AG04449 (cell line): Measurements from ENCODE around the gene RABGAP1.

Experiments used
- CTCF ChIA-PET: fragments of 350-600 bp; formaldehyde crosslinking; extraction: SDS; loops from one replicate; lab custom pipeline; 2021; ENCODE audit warnings: antibody characterized with exemption; lab: Yijun Ruan, JAX
- POLR2A ChIA-PET: fragments of 400-600, 350-600 bp; formaldehyde crosslinking; extraction: SDS; loops from one replicate; lab custom pipeline; 2020; ENCODE audit warnings: antibody characterized with exemption, inconsistent platforms; lab: Yijun Ruan, JAX
- DNase-seq: peaks from one replicate; pipeline ENCODE4 v3.0.0-alpha.2; 2010; ENCODE audit warnings: low read depth, low spot score
- H3K4me3 ChIP-seq: 2 replicates; pipeline ENCODE4 v1.5.1; 2011; ENCODE audit warnings: low read depth, mild to moderate bottlenecking, control low read depth, low read length
- TF ChIP-seq, protein P1 (sequence below): IDR thresholded peaks from one replicate; pipeline ENCODE4 v1.5.1; 2011; ENCODE audit warnings: mild to moderate bottlenecking, moderate library complexity, low read length, control low read depth, inconsistent platforms; ENCODE audit not compliant: insufficient read depth; ENCODE audit errors: missing control alignments

RABGAP1 gene

DNA sequence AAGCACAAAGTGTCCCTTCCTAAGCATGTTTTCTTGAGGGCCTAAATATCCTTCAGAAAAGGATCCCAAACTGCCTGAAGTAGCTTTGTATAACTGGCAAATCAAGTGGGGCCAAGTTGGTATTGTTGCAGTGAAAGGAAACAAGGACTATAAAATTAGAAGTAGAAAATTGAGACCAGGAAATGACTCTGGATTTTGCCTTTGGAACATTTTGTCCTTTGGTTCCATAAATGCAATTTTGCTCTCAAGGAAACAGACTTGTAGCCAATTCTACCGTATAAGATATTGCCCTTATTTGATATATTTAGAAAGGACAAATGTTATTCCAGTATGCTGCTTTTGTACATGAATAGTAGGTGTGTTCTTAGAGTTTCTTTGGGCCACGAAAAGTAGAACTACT lies 34.4 kb downstream of the RABGAP1 start:
- ChIA-PET POLR2A (no interaction called here), CTCF (interaction anchor here (1.1 to 1.9 kb wide), 2 partner anchors 9 to 16 kb away, joined by 4 to 10 read pairs; no protein-coding TSS in a partner anchor)
- H3K4me3 ChIP-seq = no peak overlapping the region
- TF ChIP-seq, protein P1, sequence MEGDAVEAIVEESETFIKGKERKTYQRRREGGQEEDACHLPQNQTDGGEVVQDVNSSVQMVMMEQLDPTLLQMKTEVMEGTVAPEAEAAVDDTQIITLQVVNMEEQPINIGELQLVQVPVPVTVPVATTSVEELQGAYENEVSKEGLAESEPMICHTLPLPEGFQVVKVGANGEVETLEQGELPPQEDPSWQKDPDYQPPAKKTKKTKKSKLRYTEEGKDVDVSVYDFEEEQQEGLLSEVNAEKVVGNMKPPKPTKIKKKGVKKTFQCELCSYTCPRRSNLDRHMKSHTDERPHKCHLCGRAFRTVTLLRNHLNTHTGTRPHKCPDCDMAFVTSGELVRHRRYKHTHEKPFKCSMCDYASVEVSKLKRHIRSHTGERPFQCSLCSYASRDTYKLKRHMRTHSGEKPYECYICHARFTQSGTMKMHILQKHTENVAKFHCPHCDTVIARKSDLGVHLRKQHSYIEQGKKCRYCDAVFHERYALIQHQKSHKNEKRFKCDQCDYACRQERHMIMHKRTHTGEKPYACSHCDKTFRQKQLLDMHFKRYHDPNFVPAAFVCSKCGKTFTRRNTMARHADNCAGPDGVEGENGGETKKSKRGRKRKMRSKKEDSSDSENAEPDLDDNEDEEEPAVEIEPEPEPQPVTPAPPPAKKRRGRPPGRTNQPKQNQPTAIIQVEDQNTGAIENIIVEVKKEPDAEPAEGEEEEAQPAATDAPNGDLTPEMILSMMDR = no peak
- no peak for DNase-seq

DNA sequence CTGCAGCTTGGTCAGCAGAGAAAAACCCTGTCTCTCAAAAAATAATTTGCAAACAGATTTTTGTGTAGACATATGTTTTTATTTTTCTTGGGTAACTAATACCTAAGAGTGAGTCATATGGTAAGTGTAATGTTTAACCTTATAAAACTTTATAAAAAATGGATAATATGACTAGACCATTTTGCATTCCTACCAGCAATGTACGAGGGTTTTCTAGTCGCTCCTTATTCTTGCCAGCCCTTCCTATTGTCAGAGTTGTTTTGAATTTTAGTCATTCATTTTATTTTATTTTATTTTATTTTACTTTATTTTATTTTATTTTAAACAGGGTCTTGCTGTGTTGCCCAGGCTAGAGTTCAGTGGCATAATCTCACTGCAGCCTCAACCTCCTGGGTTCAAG lies 37.8 kb downstream of the RABGAP1 start:
- ChIA-PET CTCF (interaction anchor here (0.6 kb wide), 1 partner anchor 300 kb away, joined by 3 read pairs; no protein-coding TSS in a partner anchor), POLR2A (no interaction called here)
- TF ChIP-seq, protein P1 = no peak
- no peak overlapping the region for H3K4me3 ChIP-seq
- DNase-seq = no peak

DNA sequence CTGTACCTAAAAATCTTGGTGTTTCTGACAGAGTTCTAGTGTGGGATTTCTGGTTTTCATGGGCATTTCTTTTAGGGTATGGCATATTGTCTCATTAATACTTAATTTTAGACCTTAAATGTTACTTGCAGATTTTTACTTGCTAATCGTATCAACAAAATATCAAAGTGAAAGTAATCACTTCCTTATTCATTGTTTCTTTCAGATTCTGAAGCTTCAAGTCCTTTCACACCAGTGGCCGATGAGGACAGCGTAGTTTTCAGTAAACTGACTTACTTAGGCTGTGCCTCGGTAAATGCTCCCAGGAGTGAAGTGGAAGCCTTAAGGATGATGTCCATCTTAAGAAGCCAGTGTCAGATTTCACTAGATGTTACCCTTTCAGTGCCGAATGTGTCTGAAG lies 45.2 kb downstream of the RABGAP1 start:
- ChIA-PET CTCF (interaction anchor here (1.1 to 1.4 kb wide), 3 partner anchors 9 to 364 kb away, joined by 3 to 4 read pairs (median 3); no protein-coding TSS in a partner anchor), POLR2A (no interaction called here)
- TF ChIP-seq, protein P1 = no peak
- no peak overlapping the region for H3K4me3 ChIP-seq
- DNase-seq = no peak

DNA sequence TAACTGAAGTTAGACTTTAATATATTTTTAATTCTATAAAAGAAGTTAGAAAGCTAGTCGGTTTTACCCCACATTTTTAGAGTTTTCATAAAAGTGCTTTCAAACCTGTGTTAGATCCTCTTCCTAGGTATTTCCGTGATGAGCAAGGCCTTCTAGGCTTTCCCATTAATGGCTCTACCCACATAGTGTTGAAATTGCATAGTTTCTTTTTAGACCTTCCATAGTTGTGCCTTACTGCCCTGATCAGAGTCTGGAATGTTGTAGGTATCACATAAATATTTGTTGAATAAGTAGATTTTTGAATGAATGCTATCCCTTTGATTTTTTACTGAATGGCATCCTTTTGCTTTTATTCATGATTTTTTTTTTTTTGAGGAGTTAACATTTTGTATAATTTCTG lies 47.3 kb downstream of the RABGAP1 start:
- DNase-seq = no peak
- no peak overlapping the region for H3K4me3 ChIP-seq
- TF ChIP-seq, protein P1 = no peak
- POLR2A ChIA-PET = no interaction called here
- CTCF ChIA-PET = interaction anchor here (0.9 to 1.3 kb wide), 4 partner anchors 11 to 366 kb away, joined by 3 read pairs; no protein-coding TSS in a partner anchor

DNA sequence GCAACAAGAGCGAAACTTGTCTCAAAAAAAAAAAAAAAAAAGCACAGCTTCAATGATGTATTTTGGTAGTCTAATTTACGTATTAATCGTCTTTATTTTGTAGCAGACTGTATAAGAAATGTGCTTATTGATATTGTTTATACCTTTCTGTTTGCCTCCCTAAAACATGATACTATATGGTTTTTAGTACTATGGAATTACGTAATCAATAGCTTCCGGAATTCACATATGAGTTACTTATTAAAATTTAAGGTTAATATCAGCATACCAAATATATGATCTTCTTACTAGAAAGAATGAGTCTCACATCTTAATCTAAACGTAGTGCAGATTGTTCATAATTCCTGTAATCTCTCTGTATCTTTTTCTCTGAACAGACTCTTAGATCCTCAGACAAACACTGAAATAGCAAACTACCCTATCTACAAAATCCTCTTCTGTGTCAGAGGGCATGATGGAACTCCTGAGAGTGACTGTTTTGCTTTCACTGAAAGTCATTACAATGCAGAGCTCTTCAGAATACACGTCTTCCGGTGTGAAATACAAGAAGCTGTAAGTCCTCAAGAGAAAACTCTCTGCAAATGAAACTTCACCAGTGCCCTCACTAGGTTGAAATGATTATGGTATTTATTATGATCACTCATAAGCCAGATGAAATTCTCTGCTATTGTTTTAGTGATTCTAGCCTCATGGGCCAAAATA lies 48.3 kb downstream of the RABGAP1 start:
- no peak for DNase-seq
- H3K4me3 ChIP-seq = no peak overlapping the region
- POLR2A ChIA-PET = no interaction called here
- TF ChIP-seq, protein P1 = no peak
- CTCF ChIA-PET = interaction anchor here (1.3 kb wide), 2 partner anchors 13 to 57 kb away, joined by 3 read pairs; no protein-coding TSS in a partner anchor

DNA sequence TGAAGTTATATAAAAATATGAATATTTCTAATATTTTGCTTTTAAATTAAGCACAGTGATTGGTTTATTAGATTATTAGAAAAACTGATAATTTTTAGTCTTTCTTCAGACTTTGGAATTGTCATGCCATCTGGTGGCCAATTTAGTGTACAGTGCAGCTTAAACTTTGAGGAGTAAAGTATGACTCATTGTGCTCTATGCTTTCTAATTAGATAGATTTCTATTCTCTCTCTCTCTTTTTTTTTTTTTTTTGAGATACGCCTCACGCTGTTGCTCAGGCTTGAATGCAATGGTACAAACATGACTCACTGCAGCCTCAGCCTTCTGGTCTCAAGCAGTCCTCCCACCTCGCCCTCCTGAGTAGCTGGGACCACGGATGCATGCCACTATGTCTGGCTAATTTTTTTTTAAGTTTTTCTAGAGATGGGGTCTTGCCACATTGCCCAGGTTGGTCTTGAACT lies 50.6 kb downstream of the RABGAP1 start:
- ChIA-PET POLR2A (interaction anchor here (0.6 to 1.3 kb wide), 6 partner anchors 51 to 352 kb away, joined by 3 to 9 read pairs (median 4); partner anchors contain the start of genes PDCL, RABGAP1, RC3H2 and ZBTB6), CTCF (interaction anchor here (0.6 to 2.3 kb wide), 20 partner anchors 10 to 526 kb away, joined by 3 to 13 read pairs (median 4); partner anchors contain the start of genes PDCL, RABGAP1, ZBTB26 and ZBTB6)
- peak; percentile 63 for DNase-seq
- H3K4me3 ChIP-seq = no peak overlapping the region
- TF ChIP-seq, protein P1 = peak; percentile 34
